Right ventricle myocardium superior (tissue), 1 donor: Measurements from ENCODE around the gene INSM1. TPM values are rescaled to one million over a fixed set of nuclear protein-coding genes. Genes with fewer than 3 reads are reported as not detected.

Experiments used
- ATAC-seq: fragments of 200-7000 bp; cut with Tn5 transposase; one replicate; pipeline ENCODE4 v1.9.1; 2020; ENCODE audit warnings: mild to moderate bottlenecking; ENCODE audit not compliant: poor library complexity
- DNase-seq: peaks from one replicate; pipeline ENCODE4 v3.0.0-alpha.2; 2020
- intact Hi-C: fragments of 100-400 bp; cut with DNase I; formaldehyde crosslinking; loops from one replicate; pipeline ENCODE4 v1.11.2; 2022
- total RNA-seq: library from RNA; stranded (reverse); fragmentation: NEBNext Ultra II Directional; extraction: Animal tissue kit (Norgen Biotek cat#: 25700); gene quantifications from one replicate; pipeline ENCODE4 v1.2.1, GENCODE V29; 2021
- donor health status: DM: no; HTN: yes; CAD: no; lungs with severe emphysema.

INSM1 gene
- total RNA-seq, 1 donor from 2014 or later, result not detected

DNA sequence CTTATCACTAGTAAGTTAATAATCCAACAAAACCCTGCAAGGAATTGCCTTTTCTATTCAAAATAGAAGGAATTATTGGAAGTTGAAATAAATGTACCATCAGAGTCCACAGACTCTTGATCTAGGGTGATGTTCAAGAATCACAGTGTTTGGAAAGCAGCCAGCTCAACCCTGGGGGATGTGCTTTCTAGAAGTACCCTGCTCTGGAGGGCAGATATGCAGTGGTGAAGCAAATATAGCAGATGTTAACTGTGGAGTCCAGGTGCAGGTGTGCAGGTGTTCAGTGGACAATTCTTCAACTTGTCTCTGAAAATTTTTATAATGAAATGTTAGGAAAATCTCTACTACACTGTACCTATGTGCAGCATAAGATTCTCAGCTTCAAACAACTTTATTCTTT, 9.1 kb upstream of the INSM1 start:
- ATAC-seq (no peak), DNase-seq (no peak)
- intact Hi-C loops, result no loop called here

DNA sequence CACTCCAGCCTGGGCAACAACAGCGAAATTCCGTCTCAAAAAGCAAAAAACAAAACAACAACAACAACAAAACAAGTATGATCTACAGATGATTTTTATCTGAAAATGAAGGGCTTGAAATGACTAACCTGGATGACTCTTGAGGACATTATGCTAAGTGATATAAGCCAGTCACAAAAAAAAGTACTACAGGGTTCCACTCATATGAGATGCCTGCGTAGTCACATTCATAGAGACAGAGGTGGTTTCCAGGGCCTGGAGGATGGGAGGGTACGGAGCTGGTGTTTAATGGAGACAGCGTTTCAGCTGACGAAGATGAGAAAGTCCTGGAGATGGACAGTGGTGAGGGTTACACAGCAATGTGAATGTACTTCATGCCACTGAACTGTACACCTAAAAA, 8.3 kb upstream of the INSM1 start:
- DNase-seq, result no peak
- intact Hi-C loops, result loop anchor here (10.0 kb wide), 1 partner anchor 215 kb away; no protein-coding TSS in a partner anchor
- ATAC-seq, result no peak

DNA sequence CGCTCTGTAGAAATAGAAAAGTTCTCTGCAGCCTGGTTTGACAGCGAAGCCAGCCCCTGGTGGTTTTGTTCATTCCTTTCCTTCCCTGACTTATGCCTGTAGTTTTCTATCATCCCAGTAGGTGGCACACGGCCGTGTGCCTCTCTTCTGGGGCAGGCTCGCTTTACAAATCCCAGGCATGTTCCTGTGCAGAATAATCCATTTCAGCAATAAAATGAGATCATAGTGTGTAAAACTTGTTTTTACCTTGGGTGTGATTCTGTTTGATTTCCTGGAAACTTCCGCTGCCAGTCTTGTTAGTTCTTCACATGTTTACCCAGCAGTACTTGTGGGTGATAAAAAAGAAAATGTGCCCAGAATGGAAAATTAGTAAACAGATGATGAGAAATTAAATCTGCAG, 7.4 kb upstream of the INSM1 start:
- no peak for DNase-seq
- ATAC-seq, result peak; percentile 91
- intact Hi-C loops, result loop anchor here (10.0 kb wide), 1 partner anchor 214 kb away; no protein-coding TSS in a partner anchor

DNA sequence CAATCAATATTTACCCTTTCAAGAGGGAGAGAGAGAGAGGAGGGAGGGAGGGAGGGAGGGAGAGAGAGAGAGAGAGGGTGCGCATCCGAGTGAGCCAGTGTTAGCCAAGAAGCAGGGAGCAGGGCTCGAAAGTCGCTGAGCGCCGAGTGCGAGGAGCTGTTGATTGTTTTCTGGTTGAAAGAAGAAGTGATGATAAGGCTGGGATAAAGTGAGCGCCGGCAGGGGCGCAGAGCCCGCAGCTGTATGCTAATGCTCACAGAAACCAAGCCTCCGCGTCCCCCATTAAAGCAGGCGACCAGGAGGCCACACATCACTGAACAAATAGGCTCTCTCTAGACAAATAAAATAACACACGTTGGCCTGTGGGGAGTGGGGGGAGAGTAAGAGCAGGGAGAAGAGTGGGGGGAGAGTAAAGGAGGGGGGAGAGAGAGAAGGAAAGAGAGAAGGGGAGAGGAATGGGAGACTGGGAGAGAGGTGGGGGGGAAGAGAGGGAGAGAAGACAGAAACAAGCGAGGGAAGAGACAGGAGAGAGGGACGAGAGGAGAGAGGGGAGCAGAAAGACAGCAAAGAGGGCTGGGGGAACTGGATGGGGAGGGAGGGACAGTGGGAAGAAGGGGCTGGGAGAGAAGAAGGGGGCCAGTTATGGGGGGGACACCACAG, 5.0 kb upstream of the INSM1 start:
- intact Hi-C loops, result loop anchor here (10.0 kb wide), 1 partner anchor 212 kb away; no protein-coding TSS in a partner anchor
- DNase-seq (no peak), ATAC-seq (no peak)

DNA sequence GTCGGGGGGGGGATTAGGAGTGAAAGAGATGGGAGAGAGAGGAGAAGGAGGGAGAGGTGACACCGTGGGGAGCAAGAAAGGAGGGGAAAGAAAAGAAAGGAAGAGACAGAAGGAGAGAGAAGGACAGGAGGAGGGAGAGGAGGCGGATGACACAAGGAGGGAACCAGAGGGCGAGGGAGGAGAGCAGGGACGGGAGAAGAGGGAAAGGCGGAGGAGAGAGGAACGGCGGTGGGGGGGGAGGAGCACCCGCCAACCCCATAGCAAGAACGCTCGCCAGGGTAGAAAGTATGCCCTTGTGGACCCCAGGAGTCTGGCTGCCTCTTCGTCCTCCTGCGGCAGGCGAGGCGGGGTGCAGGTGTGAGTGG, 4.5 kb upstream of the INSM1 start:
- intact Hi-C loops, result loop anchor here (10.0 kb wide), 1 partner anchor 211 kb away; no protein-coding TSS in a partner anchor
- ATAC-seq (no peak), DNase-seq (no peak)

DNA sequence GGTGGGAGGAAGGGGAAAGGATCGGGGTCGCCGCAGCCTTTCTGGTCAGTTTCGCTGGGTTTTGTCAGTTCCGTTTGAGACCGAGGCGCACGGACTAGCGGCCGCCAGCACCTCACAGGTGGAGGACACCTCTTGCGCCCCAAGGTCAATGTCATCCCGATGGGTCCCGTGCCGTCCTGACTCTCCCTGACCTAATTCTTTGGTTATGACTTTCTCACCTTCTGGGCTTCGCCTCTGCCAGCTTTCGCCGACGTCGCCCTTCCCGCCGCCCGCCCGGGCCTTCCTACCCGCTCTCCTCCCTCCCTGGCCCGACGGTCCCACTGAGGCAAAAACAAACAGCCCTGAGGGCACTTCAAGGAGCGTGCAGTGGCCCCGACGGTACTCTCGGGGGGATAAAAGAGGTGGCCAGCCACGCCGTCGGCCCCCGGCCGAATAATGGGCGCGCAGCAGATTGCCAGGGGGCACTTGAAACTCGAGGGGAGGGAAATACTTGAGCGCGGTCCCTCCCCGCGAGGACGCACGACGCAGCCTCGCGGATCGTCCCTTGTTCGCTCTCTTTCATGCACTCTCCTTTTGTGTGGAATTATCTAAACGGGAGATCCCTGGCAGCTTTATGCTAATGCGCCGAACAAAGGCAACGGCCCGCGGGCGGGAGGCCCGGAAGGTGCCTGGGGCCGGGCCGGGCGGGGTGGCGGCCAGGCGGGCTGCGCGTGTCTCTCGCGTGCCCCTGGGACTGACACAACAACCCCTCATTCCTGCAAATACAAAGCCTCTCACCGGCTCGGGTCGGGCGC, 3.9 kb upstream of the INSM1 start:
- intact Hi-C loops, result loop anchor here (10.0 kb wide), 1 partner anchor 211 kb away; no protein-coding TSS in a partner anchor
- no peak for DNase-seq
- peak; percentile 14 for ATAC-seq

DNA sequence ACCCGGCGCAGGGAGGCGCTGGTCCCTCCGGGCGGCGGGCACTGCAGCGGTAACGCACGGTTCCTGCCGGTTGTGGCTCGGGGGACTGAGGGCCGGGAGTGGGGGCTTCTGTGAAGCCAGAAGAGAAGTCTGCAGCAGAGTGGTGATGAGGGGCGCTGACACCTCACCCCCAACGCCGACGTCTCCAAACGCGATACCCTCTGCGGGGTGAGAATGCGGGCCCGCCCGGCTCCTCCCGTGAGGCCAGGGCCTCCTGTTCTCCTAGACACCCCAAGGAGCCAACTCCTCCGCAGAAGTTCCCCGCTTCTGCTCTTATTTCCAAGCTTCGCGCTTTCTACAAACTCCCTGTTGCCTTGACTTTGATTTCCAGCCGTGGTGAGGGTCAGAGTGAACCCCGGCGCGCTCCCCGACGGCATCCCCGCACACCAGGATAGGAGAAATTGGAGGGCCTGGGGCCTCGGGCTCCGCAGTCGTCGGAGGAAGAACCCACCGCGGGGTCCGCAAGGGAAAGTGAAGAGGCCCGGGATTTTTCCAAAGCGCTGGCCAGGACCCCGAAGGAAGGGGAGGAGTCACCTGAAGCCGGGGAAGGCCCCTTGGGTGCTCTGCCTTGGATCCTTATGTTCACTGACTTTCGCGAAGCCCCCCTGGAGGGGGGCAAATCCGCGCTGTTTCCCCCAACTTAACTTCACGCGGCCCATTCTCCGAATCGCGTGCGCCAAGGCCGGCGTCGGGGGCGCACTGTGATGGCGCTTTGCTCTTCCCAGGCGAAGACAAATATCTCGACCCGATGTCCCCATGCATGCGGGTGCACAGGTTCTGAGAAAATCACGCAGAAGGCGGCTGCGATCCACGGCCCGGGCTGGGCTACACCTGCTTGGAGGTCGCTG, 3.1 kb upstream of the INSM1 start:
- DNase-seq, result no peak
- ATAC-seq, result no peak
- intact Hi-C loops, result loop anchor here (10.0 kb wide), 1 partner anchor 210 kb away; no protein-coding TSS in a partner anchor

DNA sequence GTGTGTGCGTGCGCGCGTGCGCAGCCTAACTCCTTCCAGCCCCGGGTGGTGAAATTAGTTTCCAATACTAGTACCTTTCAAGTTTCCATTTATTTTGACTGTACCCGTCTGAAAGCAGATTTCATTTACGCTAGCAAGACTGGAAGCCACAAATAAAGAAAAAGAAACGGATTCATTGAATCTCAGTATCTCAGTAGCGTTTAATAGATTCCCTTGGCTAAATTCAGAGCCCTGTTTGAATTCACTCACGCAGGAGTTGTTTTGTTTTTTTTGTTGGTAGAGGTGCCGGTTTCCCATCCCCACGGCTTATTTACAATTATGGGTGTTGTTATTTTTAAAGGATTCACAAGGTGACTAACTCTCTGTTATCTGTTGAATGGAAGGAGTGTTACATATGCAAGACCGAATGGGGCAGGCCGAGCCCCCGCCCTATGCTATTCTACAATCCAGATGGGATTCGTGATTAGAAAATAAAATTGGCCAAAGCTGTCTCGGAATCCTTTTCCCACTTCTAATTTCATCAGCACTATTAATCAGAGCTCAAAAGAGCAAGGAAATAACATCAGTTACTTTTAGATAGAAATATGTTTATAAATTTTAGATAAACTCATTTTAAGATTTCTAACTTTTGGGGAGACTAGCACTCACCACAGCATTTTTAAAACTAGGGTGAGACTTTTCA, 2.3 kb upstream of the INSM1 start:
- no peak for ATAC-seq
- DNase-seq, result no peak
- intact Hi-C loops, result loop anchor here (10.0 kb wide), 1 partner anchor 209 kb away; no protein-coding TSS in a partner anchor

DNA sequence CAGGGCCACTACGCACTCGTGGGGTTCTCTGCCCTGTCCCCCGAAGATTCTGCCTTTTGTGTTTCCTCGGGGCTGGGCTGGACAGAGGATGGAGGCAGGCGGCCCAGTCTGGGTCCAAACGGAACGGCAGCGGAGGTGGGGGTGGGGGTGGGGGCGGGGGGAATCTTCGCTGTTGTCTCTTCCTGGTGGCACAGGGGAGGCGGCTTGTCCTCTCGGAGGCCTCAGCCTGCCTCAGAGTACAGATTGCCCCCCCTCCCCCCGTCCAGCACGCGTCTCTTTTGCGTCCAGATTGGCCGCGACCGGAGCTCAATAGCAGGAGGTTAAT, 1.4 kb upstream of the INSM1 start:
- intact Hi-C loops, result loop anchor here (10.0 kb wide), 1 partner anchor 208 kb away; no protein-coding TSS in a partner anchor
- DNase-seq (no peak), ATAC-seq (no peak)

DNA sequence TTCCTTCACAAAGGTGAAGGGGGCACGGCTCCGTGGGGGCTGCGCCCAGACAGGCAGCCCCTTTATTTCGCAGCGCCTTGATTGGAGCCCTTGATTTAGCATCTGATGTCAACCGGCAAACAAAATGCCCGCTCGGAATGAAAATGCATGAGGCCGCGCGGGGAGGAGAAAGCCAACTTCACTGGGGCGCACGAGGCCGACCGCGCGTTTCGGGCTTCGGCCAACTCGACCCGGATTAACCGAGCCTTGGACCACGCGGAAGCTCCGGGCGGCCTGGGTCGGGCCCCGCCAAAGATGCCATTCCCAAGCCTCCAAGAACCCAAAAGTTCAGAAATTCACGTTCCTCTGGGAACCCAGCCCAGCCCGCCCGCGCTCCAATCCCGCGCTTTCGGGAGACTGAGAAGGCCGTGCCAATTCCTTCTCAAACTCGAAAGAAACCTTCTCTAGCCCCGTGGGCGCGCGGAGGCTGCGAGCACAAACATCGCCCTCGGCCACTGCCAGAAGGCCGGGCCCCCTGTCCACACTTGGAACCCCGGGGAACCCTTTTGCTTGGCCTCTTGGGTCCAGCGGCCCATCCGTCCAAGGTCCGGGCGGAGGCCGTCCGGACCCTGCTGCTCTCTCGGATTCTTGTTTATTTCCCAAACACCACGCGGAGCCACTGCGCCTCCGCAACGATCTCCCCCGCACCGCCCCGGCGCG, 879 bp upstream of the INSM1 start:
- no peak for DNase-seq
- no peak for ATAC-seq
- intact Hi-C loops, result loop anchor here (10.0 kb wide), 1 partner anchor 208 kb away; no protein-coding TSS in a partner anchor

DNA sequence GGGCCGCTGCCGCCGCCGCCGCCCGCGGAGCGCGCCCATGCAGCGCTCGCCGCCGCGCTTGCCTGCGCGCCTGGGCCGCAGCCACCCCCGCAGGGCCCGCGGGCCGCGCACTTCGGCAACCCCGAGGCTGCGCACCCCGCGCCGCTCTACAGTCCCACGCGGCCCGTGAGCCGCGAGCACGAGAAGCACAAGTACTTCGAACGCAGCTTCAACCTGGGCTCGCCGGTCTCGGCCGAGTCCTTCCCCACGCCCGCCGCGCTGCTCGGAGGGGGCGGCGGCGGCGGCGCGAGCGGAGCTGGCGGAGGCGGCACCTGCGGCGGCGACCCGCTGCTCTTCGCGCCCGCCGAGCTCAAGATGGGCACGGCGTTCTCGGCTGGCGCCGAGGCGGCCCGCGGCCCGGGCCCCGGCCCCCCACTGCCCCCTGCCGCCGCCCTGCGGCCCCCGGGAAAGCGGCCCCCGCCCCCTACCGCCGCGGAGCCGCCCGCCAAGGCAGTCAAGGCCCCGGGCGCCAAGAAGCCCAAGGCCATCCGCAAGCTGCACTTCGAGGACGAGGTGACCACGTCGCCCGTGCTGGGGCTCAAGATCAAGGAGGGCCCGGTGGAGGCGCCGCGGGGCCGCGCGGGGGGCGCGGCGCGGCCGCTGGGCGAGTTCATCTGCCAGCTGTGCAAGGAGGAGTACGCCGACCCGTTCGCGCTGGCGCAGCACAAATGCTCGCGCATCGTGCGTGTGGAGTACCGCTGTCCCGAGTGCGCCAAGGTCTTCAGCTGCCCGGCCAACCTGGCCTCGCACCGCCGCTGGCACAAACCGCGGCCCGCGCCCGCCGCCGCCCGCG, 730 bp downstream of the INSM1 start:
- ATAC-seq (no peak), DNase-seq (no peak)
- intact Hi-C loops, result loop anchor here (10.0 kb wide), 1 partner anchor 206 kb away; no protein-coding TSS in a partner anchor

DNA sequence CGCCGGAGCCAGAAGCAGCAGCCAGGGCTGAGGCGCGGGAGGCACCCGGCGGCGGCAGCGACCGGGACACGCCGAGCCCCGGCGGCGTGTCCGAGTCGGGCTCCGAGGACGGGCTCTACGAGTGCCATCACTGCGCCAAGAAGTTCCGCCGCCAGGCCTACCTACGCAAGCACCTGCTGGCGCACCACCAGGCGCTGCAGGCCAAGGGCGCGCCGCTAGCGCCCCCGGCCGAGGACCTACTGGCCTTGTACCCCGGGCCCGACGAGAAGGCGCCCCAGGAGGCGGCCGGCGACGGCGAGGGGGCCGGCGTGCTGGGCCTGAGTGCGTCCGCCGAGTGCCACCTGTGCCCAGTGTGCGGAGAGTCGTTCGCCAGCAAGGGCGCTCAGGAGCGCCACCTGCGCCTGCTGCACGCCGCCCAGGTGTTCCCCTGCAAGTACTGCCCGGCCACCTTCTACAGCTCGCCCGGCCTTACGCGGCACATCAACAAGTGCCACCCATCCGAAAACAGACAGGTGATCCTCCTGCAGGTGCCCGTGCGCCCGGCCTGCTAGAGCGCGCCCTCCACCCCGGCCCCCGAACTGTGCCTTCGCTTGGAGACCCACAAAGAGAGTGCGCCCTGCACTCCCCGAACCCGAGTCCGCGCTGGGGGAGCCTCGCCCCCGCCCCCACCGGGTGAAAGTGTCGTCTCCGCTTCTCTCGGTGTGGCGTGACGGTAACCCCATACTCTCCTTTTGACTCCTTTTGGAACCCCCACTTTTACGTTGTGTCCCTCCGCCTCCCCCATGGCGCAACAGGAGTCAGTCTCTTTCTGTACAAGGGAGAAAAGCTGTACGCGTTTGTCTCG, 1.6 kb downstream of the INSM1 start:
- no peak for DNase-seq
- intact Hi-C loops, result loop anchor here (10.0 kb wide), 1 partner anchor 205 kb away; no protein-coding TSS in a partner anchor
- peak; percentile 36 for ATAC-seq

DNA sequence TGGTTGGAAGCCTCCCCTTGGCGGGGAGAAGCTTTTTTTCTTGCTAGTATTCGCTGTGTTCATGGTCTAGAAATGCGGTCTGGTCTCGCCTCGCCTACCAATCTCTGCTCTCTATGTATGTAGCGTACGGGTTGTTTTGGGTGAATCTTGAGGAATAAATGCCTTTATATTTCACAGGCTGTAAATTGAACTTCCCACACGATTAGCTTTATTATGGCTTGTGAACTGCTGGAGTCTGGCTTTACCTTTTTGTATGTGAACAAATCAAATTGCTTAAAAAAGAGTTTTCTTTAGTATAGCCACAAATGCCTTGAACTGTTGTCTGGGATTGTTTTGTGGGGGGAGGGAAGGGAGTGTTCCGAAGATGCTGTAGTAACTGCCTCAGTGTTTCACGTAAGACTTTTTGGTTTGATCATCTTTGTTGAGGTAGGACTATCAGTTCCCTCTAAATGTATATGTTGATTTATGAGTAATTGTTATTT, 2.2 kb downstream of the INSM1 start:
- no peak for DNase-seq
- no peak for ATAC-seq
- intact Hi-C loops, result no loop called here

DNA sequence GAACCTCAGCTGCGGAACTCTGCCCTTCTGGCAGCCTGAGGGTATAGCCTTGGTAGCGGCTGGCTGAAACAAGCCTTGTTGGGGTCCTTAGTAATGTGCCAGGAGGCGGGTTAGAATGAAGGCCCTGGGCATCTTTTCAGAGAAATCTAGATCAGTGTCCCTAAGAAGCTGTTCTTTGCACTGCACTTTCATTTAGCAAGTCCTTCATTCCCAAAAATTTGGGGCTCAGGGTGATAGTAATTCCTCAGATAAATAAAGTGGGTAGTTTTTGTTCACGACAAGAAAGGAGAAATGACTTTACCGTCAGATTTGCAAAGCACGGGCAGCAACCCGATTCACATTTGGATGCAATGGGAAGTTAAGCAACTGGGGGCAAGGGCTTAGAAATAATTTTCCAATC, 3.2 kb downstream of the INSM1 start:
- intact Hi-C loops, result no loop called here
- DNase-seq, result no peak
- ATAC-seq, result no peak

DNA sequence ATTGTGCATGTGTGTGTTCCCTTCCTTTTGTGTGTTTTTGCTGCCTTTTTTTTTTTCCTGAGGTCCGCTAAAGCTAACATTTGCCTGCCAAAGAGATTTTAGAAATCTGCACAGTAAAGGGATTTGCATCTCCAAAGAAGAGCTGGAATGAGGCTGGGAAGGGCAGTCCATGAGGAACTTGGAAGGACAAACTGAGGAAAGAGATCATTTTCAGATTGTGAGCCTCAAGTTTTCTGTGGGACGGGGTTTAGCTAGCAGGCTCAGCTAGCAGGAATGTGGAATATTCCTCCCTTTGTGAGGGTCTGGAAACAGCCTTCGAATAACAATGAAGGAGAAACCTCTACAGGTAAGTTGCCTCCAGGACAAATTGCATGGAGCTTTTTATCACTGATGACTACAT, 3.8 kb downstream of the INSM1 start:
- ATAC-seq (no peak), DNase-seq (no peak)
- intact Hi-C loops, result no loop called here

DNA sequence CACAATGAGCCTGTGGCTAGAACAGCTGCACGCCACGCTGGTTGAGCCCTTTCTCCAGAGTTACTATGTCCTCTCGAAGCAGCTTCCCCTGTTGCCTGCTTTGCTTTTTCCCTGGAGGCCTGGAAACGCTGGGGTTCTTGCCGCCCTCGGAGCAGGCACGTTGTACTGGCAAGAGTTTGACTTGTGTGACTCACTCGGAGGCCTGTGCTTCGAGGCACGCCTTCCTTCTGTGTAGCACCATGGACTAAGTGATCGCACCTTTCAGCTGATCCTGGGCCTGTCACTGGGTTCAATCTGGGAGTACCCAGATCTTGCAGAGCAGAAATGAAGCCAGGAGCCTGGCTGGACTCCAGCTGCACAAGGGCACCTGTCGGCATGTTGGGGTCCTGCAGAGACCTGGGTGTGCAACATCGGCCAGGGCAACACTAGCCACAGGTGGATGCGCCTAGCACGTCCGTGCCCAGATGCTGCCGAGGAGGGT, 5.2 kb downstream of the INSM1 start:
- no peak for DNase-seq
- ATAC-seq, result no peak
- intact Hi-C loops, result no loop called here
